Measurements from ENCODE around the gene CDH22. TPM values are rescaled to one million over a fixed set of nuclear protein-coding genes. Genes with fewer than 3 reads are reported as not detected.

Gene CDH22
- total RNA-seq, 2 donors from 2014 or later: 0.22 to 0.77 TPM

GRCh38 chr20:46126440-46127056 is 181.8 kb downstream of the CDH22 start:
- WGBS, 2 experiments (ENCODE audit: insufficient coverage in 1 of 2, insufficient read length in 1 of 2): 75 to 88% methylated on average over 4 to 5 of the region's 5 CpGs
- no peak overlapping the region for H3K9ac ChIP-seq (ENCODE audit: extremely low read depth, low read length, poor library complexity, severe bottlenecking)

More at GRCh38 chr20:46126440-46127056, 181.8 kb downstream of the CDH22 start:
- Mint-ChIP-seq H3K9me3 (no peaks in the 10 kb centered on the region), H3K4me1 (no peaks in the 10 kb centered on the region), H3K4me3 (no peak overlapping the region), H3K27me3 (ENCODE audit: insufficient read depth) (peaks cover 21% of the 10 kb centered on the region), H3K36me3 (ENCODE audit: low read depth) (peaks cover 4% of the 10 kb centered on the region), H3K27ac (no peak overlapping the region)
- no peaks in the 10 kb centered on the region for H3K9me3 ChIP-seq (ENCODE audit: control insufficient read depth, low read length)
- DNase-seq: no peak
- TF ChIP-seq, protein P1, sequence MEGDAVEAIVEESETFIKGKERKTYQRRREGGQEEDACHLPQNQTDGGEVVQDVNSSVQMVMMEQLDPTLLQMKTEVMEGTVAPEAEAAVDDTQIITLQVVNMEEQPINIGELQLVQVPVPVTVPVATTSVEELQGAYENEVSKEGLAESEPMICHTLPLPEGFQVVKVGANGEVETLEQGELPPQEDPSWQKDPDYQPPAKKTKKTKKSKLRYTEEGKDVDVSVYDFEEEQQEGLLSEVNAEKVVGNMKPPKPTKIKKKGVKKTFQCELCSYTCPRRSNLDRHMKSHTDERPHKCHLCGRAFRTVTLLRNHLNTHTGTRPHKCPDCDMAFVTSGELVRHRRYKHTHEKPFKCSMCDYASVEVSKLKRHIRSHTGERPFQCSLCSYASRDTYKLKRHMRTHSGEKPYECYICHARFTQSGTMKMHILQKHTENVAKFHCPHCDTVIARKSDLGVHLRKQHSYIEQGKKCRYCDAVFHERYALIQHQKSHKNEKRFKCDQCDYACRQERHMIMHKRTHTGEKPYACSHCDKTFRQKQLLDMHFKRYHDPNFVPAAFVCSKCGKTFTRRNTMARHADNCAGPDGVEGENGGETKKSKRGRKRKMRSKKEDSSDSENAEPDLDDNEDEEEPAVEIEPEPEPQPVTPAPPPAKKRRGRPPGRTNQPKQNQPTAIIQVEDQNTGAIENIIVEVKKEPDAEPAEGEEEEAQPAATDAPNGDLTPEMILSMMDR (conservative IDR thresholded peaks at IDR 0.05): no peak
- H3K36me3 ChIP-seq (ENCODE audit: control insufficient read depth, insufficient read depth, low read length): no peaks in the 10 kb centered on the region
- no peak overlapping the region for H3K4me3 ChIP-seq (ENCODE audit: low read length)
- H3K27me3 ChIP-seq (ENCODE audit: control insufficient read depth, insufficient read depth, low read length, poor library complexity, severe bottlenecking): peaks cover 28% of the 10 kb centered on the region
- no peaks in the 10 kb centered on the region for H3K4me1 ChIP-seq (ENCODE audit: control insufficient read depth, insufficient read depth, low read length)
- no peak overlapping the region for H3K27ac ChIP-seq (ENCODE audit: low read depth, low read length)

Other genes starting within 250 kb of the CDH22 start
- gene NCOA5, start 218.5 kb downstream of the CDH22 start, total RNA-seq: 10 to 100 TPM; 19.3 to 28.7 TPM
- 10 to 100 TPM in 1 of 2 donors, 1 to 10 TPM in 1; 9.0 to 16.4 TPM for gene CD40, start 190.2 kb downstream of the CDH22 start, total RNA-seq
- 10 to 100 TPM; 44.8 to 52.8 TPM for gene ELMO2, start 98.1 kb upstream of the CDH22 start, total RNA-seq
- gene ZNF334, start 205.1 kb upstream of the CDH22 start, total RNA-seq: 10 to 100 TPM; 21.1 to 31.7 TPM
- gene OCSTAMP, start 242.2 kb upstream of the CDH22 start, total RNA-seq: not detected